ENCODE measurements around the gene CCNL2.
A peak's percentile ranks its signal among the peaks of the same experiment; 100 is the strongest.

The CCNL2 gene

DNA sequence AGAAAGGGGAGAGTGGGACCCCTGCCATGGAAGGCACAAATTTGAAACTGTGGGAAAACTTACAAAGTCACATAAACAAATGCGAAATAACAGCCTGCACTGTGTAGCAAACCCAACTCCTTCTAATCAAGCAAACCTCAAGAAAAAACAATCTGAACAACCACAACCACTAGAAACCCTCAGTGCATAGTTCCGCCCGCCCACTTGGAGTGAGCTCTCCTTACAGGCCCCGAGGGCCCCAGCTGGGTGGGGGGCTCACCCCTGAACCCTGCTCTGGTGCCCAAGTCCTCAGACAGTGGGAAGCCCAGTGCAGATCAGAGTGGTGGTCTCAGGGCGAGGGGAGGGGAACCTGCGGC lies 39.8 kb downstream of the CCNL2 start:
- no peak for DNase-seq (ENCODE audit: extremely low read depth in 1 of 2, low read depth in 1 of 2)

DNA sequence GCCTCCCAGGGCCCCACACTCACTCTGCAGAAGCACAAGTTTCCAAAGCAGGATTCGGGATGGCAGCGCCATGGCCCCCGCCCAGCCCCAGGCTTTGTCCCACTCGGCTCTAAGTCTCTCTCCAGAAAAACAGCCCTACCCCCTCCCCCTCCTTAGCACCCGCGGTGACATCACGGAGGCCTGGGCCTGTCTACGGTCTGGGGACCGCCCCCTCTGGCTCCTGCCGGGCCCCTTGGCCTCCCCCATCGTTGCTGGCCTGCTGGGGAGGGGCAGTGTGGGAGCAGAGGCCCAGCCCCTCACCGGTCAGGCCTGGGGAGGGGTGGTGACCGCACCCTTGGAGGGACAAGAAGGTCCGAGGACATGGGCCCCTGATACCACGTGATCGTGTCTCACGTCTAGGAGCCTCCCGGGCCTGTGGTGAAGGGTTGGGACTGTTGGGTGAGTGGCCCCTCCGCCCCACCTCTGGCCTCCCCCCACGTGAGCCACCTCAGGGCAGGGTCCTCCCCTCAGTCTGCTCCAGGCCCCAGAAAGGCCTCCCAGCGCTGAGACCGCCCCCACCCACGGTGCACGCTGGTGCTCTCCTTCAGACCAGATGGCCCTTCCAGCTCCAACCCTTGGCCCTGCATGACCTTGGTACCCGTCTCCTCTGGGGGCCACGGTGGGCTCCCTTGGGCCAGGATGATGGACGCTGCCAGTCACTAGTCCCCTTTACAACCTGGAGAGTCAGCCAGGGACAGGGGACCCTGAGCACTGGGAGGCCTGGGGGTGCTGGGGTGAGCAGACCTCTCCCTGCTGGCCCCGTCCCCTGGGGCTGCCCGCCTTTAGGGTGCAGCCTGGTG lies 40.5 kb downstream of the CCNL2 start, which contains the start of gene MXRA8:
Gene MXRA8 (minus strand): TSS at position 123 of the 839 bp plus-strand sequence. CDS start 51 bp downstream, at position 72.
- DNase-seq (ENCODE audit: extremely low read depth in 1 of 2, low read depth in 1 of 2): no peak

DNA sequence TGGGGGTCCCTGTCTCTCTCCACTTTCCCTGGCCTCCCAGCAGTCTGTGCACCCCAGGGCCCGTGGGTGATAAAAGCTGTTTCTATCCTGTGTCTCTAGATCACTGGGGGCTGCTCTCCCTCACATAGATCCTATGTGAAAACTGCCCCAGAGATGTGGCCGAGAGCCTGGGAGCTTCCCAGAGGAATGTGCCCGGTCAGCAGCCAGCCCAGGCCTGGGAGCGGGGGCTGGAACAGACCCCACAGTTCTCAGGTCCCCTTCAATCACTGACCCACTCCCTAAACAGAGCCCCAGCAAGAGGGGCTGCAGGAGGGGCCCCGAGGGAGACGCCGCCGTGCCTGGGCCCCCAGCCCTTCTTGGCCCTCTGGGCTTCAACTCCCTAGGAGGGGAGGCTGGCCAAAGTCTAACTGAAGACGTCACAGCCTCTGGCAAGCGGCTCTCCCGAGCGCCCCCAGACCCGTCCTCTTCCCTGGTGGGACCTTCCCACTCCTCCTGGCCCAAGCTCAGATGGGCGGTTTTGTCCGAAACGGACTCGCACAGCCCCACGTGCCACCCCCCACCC lies 41.2 kb downstream of the CCNL2 start:
- DNase-seq (ENCODE audit: extremely low read depth in 1 of 2, low read depth in 1 of 2): no peak

- no peak for DNase-seq (ENCODE audit: extremely low read depth in 1 of 2, low read depth in 1 of 2)
Observed at GRCh38 chr1:1356796-1357401, 42.2 kb downstream of the CCNL2 start.

GRCh38 chr1:1356166-1356795 lies 42.9 kb downstream of the CCNL2 start:
- DNase-seq (ENCODE audit: extremely low read depth in 1 of 2, low read depth in 1 of 2): no peak

DNA sequence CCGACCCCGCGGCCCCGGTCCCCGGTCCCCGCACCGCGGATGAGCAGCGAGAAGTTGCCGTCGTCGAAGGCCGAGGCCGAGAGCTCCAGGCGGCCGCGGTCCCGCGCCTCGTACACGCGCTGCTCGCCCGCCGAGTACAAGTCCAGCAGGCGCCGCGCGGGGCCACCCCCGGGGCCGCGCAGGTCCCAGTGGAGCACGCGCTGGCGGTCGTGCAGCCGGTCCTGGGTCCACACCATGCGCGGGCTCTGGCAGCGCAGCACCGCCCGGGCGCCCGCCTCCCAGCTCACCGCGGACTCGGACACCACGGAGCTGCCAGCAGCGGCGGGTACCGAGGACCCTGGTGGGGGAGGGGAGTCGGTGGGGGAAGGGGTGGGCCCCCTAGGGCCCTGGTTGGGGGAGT lies 43.7 kb downstream of the CCNL2 start:
- DNase-seq (ENCODE audit: extremely low read depth in 1 of 2, low read depth in 1 of 2): no peak

- DNase-seq (ENCODE audit: extremely low read depth in 1 of 2, low read depth in 1 of 2): no peak
Observed at GRCh38 chr1:1354271-1355247, 44.6 kb downstream of the CCNL2 start.

GRCh38 chr1:1353389-1354151 lies 45.6 kb downstream of the CCNL2 start:
- DNase-seq (ENCODE audit: extremely low read depth in 1 of 2, low read depth in 1 of 2): no peak

GRCh38 chr1:1352786-1353388 lies 46.2 kb downstream of the CCNL2 start:
- DNase-seq (ENCODE audit: extremely low read depth in 1 of 2, low read depth in 1 of 2): no peak

GRCh38 chr1:1351511-1352427 lies 47.4 kb downstream of the CCNL2 start:
- no peak for DNase-seq (ENCODE audit: extremely low read depth in 1 of 2, low read depth in 1 of 2)

DNA sequence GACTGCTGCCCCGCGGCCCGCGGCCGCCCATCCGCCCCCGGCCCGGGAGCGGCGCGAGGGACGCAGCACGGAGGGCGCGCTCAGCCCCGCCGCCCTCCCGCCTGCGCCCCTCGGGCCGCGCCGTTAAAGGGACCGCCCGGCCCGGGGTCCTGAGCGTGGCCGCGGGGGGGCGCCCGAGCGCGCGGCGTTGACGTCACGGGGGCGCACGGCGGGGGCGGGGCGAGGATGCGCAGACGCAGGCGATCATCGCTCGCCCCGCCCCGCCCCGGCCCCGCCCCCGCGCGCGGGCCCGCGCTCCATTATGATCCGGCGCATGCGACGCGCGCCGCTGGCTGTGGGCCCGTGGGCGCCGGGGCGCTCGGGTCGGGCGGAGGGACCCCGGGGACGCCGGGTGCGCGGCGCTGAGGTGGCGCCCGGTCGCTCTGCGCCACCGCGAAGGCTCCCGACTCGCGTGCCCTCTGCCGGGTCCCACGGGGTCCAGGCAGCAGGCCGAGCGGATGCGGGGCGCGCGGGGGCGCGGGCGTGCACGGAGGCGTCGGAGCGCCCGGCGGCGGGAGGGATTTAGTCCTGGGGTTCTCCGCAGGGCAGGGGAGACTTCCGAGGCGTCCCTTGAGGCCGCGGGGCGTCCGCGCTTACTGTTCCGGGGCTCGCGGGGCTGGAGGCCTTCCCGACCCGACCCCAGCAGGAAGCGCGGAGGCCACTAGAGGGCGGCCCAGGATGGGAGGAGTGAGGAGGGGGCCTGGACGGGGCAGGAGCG lies 49.7 kb downstream of the CCNL2 start, which contains the start of gene DVL1:
Gene DVL1 (minus strand): TSS at position 163 of the 757 bp plus-strand sequence. CDS start 353 bp downstream, outside the sequence.
- peak in 1 of 2 donors; percentile 34 for DNase-seq (ENCODE audit: extremely low read depth in 1 of 2, low read depth in 1 of 2)

DNA sequence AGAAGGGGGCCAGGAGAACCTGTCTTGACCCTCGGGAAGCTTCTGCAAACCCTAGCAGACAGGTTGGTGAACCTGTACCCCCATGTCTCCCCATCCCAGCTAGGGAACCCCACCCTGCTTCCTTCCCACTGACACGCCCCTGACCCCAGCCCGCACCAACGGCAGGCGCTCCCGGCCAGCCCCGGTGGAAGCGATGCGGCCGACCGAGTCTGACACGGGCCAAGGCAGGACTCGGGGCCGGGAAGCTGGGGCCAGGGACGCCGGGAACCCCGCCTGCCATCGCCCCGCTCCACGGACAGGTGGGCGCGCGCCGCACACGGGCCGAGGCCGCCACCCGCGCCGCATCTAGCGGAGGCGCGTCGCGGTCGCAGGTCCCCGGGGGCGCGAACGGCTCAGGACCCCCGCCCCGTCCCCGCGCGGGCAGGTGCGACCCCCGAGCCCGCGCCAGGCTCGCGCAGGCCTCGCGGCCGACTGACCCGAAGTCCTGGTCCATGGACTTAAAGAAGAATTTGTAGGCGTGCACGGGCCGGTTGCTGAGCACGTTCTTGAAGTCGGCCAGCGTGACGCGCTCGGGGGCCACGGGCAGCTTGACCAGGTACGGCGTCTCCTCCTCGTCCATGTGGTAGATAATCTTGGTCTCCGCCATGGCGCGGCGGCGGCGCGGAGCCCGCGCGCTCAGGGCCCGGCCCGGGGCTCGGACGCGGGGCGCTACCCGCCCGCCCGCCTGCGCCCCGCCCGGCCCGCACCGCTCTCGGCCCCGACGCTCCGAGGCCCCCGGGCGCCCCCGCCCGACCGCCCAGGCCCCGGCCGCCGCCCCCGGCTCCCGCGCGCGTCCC lies 50.5 kb downstream of the CCNL2 start:
- DNase-seq (ENCODE audit: extremely low read depth in 1 of 2, low read depth in 1 of 2): no peak

DNA sequence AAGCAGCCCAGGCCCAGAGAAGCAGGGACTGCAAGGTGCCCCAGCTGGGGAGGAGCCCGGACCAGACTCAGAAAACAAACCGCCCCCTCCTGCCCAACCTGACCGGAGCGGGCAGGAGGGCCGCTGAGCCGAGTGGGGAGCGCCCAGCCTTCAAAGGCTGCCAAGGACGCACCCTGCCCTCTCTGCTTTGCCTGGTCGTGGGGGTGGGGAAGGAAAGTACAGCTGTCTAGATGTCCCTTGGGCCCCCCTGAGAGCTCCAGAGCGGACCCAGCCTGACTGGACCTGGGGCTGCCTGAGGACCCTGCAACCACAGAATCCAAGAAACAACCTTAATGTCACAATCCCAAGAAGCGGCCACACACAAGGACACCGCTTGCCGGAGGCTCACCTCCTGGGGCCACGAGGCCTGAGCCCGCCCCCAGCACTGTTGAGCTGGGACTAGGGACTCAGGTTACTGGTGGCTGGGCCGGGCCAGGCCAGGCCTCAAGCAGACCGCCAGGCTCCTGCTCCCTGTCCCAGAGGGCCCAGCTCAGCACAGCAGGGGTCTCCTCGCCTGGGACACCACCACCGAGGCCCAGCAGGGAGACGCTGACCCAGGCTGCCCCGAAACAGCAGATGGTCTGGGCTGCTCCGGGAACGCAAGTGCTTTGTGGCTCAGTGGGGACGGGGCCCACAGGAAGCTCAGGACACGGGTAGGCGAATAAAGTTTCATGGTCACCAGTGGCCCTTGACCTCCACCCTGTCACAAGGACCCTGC lies 51.3 kb downstream of the CCNL2 start:
- no peak for DNase-seq (ENCODE audit: extremely low read depth in 1 of 2, low read depth in 1 of 2)

DNA sequence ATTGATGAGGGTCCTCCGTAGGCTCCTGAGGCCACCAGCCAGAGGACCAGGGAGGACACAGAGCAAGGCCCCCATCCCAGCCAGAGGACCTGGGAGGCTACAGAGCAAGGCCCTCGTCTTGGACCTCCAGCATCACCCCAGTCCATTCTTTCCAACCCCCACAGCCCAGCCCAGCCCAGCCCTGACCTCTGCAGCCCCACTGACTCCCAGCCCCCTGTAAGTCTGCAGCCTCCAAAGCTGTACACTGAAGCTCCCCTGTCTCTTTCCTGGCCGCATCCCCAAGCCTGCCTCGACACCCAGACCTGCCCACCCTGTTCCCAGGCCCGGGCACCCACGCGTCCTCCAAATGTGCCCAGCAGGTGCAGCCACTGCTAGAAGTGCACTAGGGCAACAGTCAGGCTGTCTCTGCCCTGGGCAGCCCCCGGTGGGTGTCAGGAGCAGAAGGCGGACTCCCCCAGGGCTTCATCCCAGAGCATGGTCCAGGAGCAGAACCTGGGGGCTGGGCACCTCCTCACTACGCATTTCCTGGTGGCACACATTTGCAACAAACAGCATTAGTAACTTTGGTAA lies 52.0 kb downstream of the CCNL2 start:
- DNase-seq (ENCODE audit: extremely low read depth in 1 of 2, low read depth in 1 of 2): no peak

- no peak for DNase-seq (ENCODE audit: extremely low read depth in 1 of 2, low read depth in 1 of 2)
Observed at GRCh38 chr1:1346501-1346890, 52.6 kb downstream of the CCNL2 start.
